Natural killer cell treated with Interleukin-12 subunit alpha and Interleukin-12 subunit beta and Interleukin-15 and Interleukin-18, amount 100 ng/mL, for 72 hours (primary cell): ENCODE measurements around the gene MYL6. TPM values are rescaled to one million over a fixed set of nuclear protein-coding genes. Genes with fewer than 3 reads are reported as not detected.

Source experiments
- ATAC-seq, 2 donors: fragments of 150-1000 bp; cut with Tn5 transposase in 1 of 2; sonication (Bioruptor Pico), chemical (Tn5 transposase) in 1 of 2; 2 replicates each; pipeline ENCODE4 v1.10.0; 2021
- DNase-seq: peaks from one replicate; pipeline ENCODE4 v3.0.0; 2022; ENCODE audit warnings: low spot score
- H3K27ac Mint-ChIP-seq, 2 donors: 1 replicate in 1 of 2; 2 replicates in 1 of 2; pipeline ENCODE4 v1.8.0; 2022; ENCODE audit warnings: mixed read lengths in 2 of 2, mild to moderate bottlenecking in 1 of 2, moderate library complexity in 1 of 2
- H3K27me3 Mint-ChIP-seq, 2 donors: 1 replicate in 1 of 2; 2 replicates in 1 of 2; pipeline ENCODE4 v1.8.0; 2022; ENCODE audit warnings: mixed read lengths in 2 of 2
- H3K36me3 Mint-ChIP-seq: one replicate; pipeline ENCODE4 v1.8.0; 2022; ENCODE audit warnings: mixed read lengths
- H3K4me1 Mint-ChIP-seq, 2 donors: 1 replicate in 1 of 2; 2 replicates in 1 of 2; pipeline ENCODE4 v1.8.0; 2022; ENCODE audit warnings: low read depth in 2 of 2, mixed read lengths in 2 of 2, mild to moderate bottlenecking in 1 of 2
- H3K4me3 Mint-ChIP-seq: one replicate; pipeline ENCODE4 v1.8.0; 2022; ENCODE audit warnings: mixed read lengths
- H3K9me3 Mint-ChIP-seq: 2 replicates; pipeline ENCODE4 v1.8.0; 2022; ENCODE audit warnings: mixed read lengths
- total RNA-seq, 2 donors: library from RNA; stranded (reverse); gene quantifications; one replicate each; pipeline ENCODE4 v1.2.3, GENCODE V29; 2022

The MYL6 gene
- total RNA-seq, 2 donors from 2014 or later, result 1,441 to 1,555 TPM

GRCh38 chr12:56143217-56143616, 14.9 kb upstream of the MYL6 start:
- no peaks in the 10 kb centered on the region for H3K27me3 Mint-ChIP-seq
- peaks cover 9% of the 10 kb centered on the region in 2 donors for H3K4me1 Mint-ChIP-seq
- no peak overlapping the region for H3K4me3 Mint-ChIP-seq
- peak overlapping the region; percentile 48 to 82 for H3K27ac Mint-ChIP-seq
- no peaks in the 10 kb centered on the region for H3K9me3 Mint-ChIP-seq
- ATAC-seq, result no peak
- no peak for DNase-seq
- peaks cover 30% of the 10 kb centered on the region for H3K36me3 Mint-ChIP-seq

GRCh38 chr12:56143870-56144269, 14.3 kb upstream of the MYL6 start:
- no peak for ATAC-seq
- peaks cover 23% of the 10 kb centered on the region for H3K36me3 Mint-ChIP-seq
- peak overlapping the region; percentile 48 to 82 for H3K27ac Mint-ChIP-seq
- no peak for DNase-seq
- H3K9me3 Mint-ChIP-seq, result no peaks in the 10 kb centered on the region
- H3K4me3 Mint-ChIP-seq, result no peak overlapping the region
- H3K27me3 Mint-ChIP-seq, result no peaks in the 10 kb centered on the region
- H3K4me1 Mint-ChIP-seq, result peaks cover 4 to 9% of the 10 kb centered on the region in 2 donors

GRCh38 chr12:56145217-56145616, 12.9 kb upstream of the MYL6 start:
- H3K4me3 Mint-ChIP-seq, result no peak overlapping the region
- H3K27ac Mint-ChIP-seq, result no peak overlapping the region
- peaks cover 17% of the 10 kb centered on the region for H3K36me3 Mint-ChIP-seq
- ATAC-seq (no peak), DNase-seq (no peak)
- H3K27me3 Mint-ChIP-seq, result no peaks in the 10 kb centered on the region
- peaks cover 6 to 11% of the 10 kb centered on the region in 2 donors for H3K4me1 Mint-ChIP-seq
- H3K9me3 Mint-ChIP-seq, result no peaks in the 10 kb centered on the region

GRCh38 chr12:56146492-56147460, 11.4 kb upstream of the MYL6 start:
- Mint-ChIP-seq H3K27ac (no peak overlapping the region), H3K4me1 (peaks cover 18 to 19% of the 10 kb centered on the region in 2 donors)

GRCh38 chr12:56150563-56150962, 7.6 kb upstream of the MYL6 start:
- ATAC-seq (no peak), DNase-seq (no peak)

More at GRCh38 chr12:56146492-56147460, 11.4 kb upstream of the MYL6 start:
- no peaks in the 10 kb centered on the region for H3K9me3 Mint-ChIP-seq
- ATAC-seq (no peak), DNase-seq (no peak)
- H3K27me3 Mint-ChIP-seq, result no peaks in the 10 kb centered on the region
- no peak overlapping the region for H3K4me3 Mint-ChIP-seq
- peaks cover 7% of the 10 kb centered on the region for H3K36me3 Mint-ChIP-seq

GRCh38 chr12:56151672-56152131, 6.5 kb upstream of the MYL6 start:
- peak overlapping the region; percentile 89 for H3K4me3 Mint-ChIP-seq
- no peaks in the 10 kb centered on the region for H3K9me3 Mint-ChIP-seq
- H3K27me3 Mint-ChIP-seq, result no peaks in the 10 kb centered on the region
- no peak for DNase-seq
- H3K4me1 Mint-ChIP-seq, result peaks cover 22 to 25% of the 10 kb centered on the region in 2 donors
- H3K36me3 Mint-ChIP-seq, result no peaks in the 10 kb centered on the region
- H3K27ac Mint-ChIP-seq, result peak overlapping the region; percentile 99
- ATAC-seq, result peak; percentile 64 to 71

More at GRCh38 chr12:56150563-56150962, 7.6 kb upstream of the MYL6 start:
- Mint-ChIP-seq H3K27ac (peak overlapping the region; percentile 99), H3K27me3 (no peaks in the 10 kb centered on the region), H3K4me1 (peaks cover 20 to 24% of the 10 kb centered on the region in 2 donors), H3K9me3 (no peaks in the 10 kb centered on the region), H3K4me3 (peak overlapping the region; percentile 9), H3K36me3 (no peaks in the 10 kb centered on the region)

- H3K9me3 Mint-ChIP-seq, result no peaks in the 10 kb centered on the region
- H3K36me3 Mint-ChIP-seq, result no peaks in the 10 kb centered on the region
- DNase-seq (peak; percentile 94), ATAC-seq (peak; percentile 96 to 98)
- peak within 1 kb of the TSS; percentile 99 for H3K27ac Mint-ChIP-seq
- H3K27me3 Mint-ChIP-seq, result no peaks in the 10 kb centered on the region
- H3K4me1 Mint-ChIP-seq, result peaks cover 25 to 29% of the 10 kb centered on the region in 2 donors
- peak within 1 kb of the TSS; percentile 89 for H3K4me3 Mint-ChIP-seq
Observed at GRCh38 chr12:56152132-56152755, 5.9 kb upstream of the MYL6 start, which contains the start of gene MYL6B. MYL6B (plus strand) TSS chr12:56152587; CDS start chr12:56153919, 1,332 bp downstream.

GRCh38 chr12:56152756-56153677, 5.1 kb upstream of the MYL6 start:
- H3K27me3 Mint-ChIP-seq, result no peaks in the 10 kb centered on the region
- H3K4me1 Mint-ChIP-seq, result peaks cover 29 to 31% of the 10 kb centered on the region in 2 donors
- DNase-seq, result no peak

GRCh38 chr12:56153678-56154065, 4.5 kb upstream of the MYL6 start:
- no peaks in the 10 kb centered on the region for H3K27me3 Mint-ChIP-seq
- no peaks in the 10 kb centered on the region for H3K9me3 Mint-ChIP-seq
- H3K4me3 Mint-ChIP-seq, result peak overlapping the region; percentile 89
- ATAC-seq, result no peak
- peak overlapping the region in 1 of 2 donors; percentile 99 for H3K27ac Mint-ChIP-seq
- H3K4me1 Mint-ChIP-seq, result peaks cover 30 to 34% of the 10 kb centered on the region in 2 donors
- H3K36me3 Mint-ChIP-seq, result peaks cover 8% of the 10 kb centered on the region
- no peak for DNase-seq

More at GRCh38 chr12:56152756-56153677, 5.1 kb upstream of the MYL6 start:
- Mint-ChIP-seq H3K36me3 (peaks cover 2% of the 10 kb centered on the region), H3K27ac (peak overlapping the region; percentile 99), H3K9me3 (no peaks in the 10 kb centered on the region), H3K4me3 (peak overlapping the region; percentile 89)
- no peak for ATAC-seq

- ATAC-seq (no peak), DNase-seq (no peak)
- H3K4me1 Mint-ChIP-seq, result peaks cover 36 to 40% of the 10 kb centered on the region in 2 donors
- H3K27me3 Mint-ChIP-seq, result no peaks in the 10 kb centered on the region
- H3K4me3 Mint-ChIP-seq, result no peak overlapping the region
- no peak overlapping the region for H3K27ac Mint-ChIP-seq
- peaks cover 15% of the 10 kb centered on the region for H3K36me3 Mint-ChIP-seq
- no peaks in the 10 kb centered on the region for H3K9me3 Mint-ChIP-seq
Observed at GRCh38 chr12:56154246-56154771, 3.9 kb upstream of the MYL6 start.

- H3K27ac Mint-ChIP-seq, result peak overlapping the region in 1 of 2 donors; percentile 76
- no peaks in the 10 kb centered on the region for H3K27me3 Mint-ChIP-seq
- no peak for DNase-seq
- H3K4me1 Mint-ChIP-seq, result peaks cover 41 to 45% of the 10 kb centered on the region in 2 donors
- peaks cover 20% of the 10 kb centered on the region for H3K36me3 Mint-ChIP-seq
- H3K9me3 Mint-ChIP-seq, result no peaks in the 10 kb centered on the region
- H3K4me3 Mint-ChIP-seq, result peak overlapping the region; percentile 11
- no peak for ATAC-seq
Observed at GRCh38 chr12:56154818-56155217, 3.3 kb upstream of the MYL6 start.

GRCh38 chr12:56155256-56155845, 2.8 kb upstream of the MYL6 start:
- Mint-ChIP-seq H3K4me3 (peak overlapping the region; percentile 11), H3K27ac (peak overlapping the region in 1 of 2 donors; percentile 76), H3K9me3 (no peaks in the 10 kb centered on the region), H3K27me3 (no peaks in the 10 kb centered on the region), H3K4me1 (peaks cover 43 to 47% of the 10 kb centered on the region in 2 donors), H3K36me3 (peaks cover 25% of the 10 kb centered on the region)
- ATAC-seq (no peak), DNase-seq (no peak)
